Type B pancreatic cell (in vitro differentiated cells): ENCODE measurements around the gene DNAH7. TPM values are rescaled to one million over a fixed set of nuclear protein-coding genes. Genes with fewer than 3 reads are reported as not detected.

Source experiments
- DNase-seq: peaks from one replicate; pipeline ENCODE4 v3.0.0; 2021; ENCODE audit warnings: mixed read lengths; ENCODE audit not compliant: unreplicated experiment; ENCODE audit errors: extremely low spot score
- H3K27ac Mint-ChIP-seq: 2 replicates; pipeline ENCODE4 v1.8.0; 2021; ENCODE audit warnings: mild to moderate bottlenecking, mixed read lengths
- H3K27me3 Mint-ChIP-seq: 2 replicates; pipeline ENCODE4 v1.8.0; 2021; ENCODE audit warnings: mixed read lengths
- H3K36me3 Mint-ChIP-seq: 2 replicates; pipeline ENCODE4 v1.8.0; 2021; ENCODE audit warnings: mixed read lengths
- H3K4me1 Mint-ChIP-seq: one replicate; pipeline ENCODE4 v1.8.0; 2021; ENCODE audit warnings: mixed read lengths; ENCODE audit not compliant: unreplicated experiment
- H3K4me3 Mint-ChIP-seq: 2 replicates; pipeline ENCODE4 v1.8.0; 2021; ENCODE audit warnings: mild to moderate bottlenecking, mixed read lengths
- H3K9me3 Mint-ChIP-seq: 2 replicates; pipeline ENCODE4 v1.8.0; 2021; ENCODE audit warnings: mixed read lengths
- CTCF ChIP-seq: fragments of 200-600 bp; sonication (generic); conservative IDR thresholded peaks from 2 replicates; pipeline ENCODE4 v1.5.0; 2021; ENCODE audit warnings: antibody characterized with exemption, mild to moderate bottlenecking
- total RNA-seq: library from RNA; stranded (reverse); gene quantifications from 2 replicates; pipeline ENCODE4 v1.2.1, GENCODE V29; 2021; ENCODE audit warnings: low replicate concordance

DNAH7 gene
- total RNA-seq, 1 donor from 2014 or later: 7.5 TPM

- peak overlapping the region; percentile 82 for H3K4me3 Mint-ChIP-seq
- H3K27me3 Mint-ChIP-seq: peaks cover 7% of the 10 kb centered on the region
- TF ChIP-seq CTCF: peak; percentile 87
- no peak for DNase-seq
- peaks cover 6% of the 10 kb centered on the region for H3K4me1 Mint-ChIP-seq
- no peaks in the 10 kb centered on the region for H3K36me3 Mint-ChIP-seq
- H3K27ac Mint-ChIP-seq: no peak overlapping the region
- H3K9me3 Mint-ChIP-seq: no peaks in the 10 kb centered on the region
Observed at GRCh38 chr2:196066291-196067087, 2.1 kb downstream of the DNAH7 start.

DNA sequence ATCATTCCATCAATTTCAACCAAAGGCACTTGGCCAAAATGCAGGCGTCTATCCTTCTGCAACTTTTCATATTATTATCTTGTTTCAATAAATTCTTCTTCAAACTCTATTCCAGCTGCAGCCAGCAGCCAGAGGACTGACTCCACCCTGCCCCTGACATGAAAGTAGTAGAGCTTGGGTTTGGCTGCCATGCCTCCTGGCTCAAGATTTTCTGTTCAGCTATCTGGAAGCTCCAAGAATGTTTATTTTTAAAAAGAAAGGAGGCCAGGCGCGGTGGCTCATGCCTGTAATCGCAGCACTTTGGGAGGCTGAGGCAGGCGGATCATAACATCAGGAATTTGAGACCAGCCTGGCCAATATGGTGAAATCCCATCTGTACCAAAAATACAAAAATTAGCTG is 4.9 kb downstream of the DNAH7 start:
- DNase-seq: no peak
- H3K4me1 Mint-ChIP-seq: peaks cover 6% of the 10 kb centered on the region
- no peak for TF ChIP-seq CTCF
- H3K27me3 Mint-ChIP-seq: peaks cover 4% of the 10 kb centered on the region
- H3K4me3 Mint-ChIP-seq: no peak overlapping the region
- no peaks in the 10 kb centered on the region for H3K36me3 Mint-ChIP-seq
- H3K27ac Mint-ChIP-seq: no peak overlapping the region
- H3K9me3 Mint-ChIP-seq: no peaks in the 10 kb centered on the region

DNA sequence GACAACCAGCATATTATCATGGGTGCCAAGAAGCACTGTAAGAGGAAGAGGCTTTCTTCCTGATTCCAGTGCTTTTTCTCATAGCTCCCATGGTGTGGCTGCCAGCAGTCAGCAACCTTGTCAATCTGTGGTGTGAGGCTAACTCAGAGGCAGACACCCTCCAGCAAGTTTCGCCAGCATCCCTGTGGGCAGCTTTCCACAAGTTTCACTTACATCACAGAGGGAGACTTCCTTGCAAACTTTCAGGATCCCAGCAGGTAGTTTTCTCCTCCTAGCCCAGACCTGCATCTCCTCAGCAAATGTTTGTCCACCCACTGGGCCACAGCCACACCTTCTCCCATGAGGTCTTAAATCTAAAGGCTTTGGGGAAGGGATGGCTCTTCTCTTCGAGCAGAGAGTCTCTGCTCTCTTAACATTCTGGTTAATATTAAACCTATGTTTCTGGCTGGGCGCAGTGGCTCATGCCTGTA is 9.1 kb downstream of the DNAH7 start:
- H3K27ac Mint-ChIP-seq: no peak overlapping the region
- DNase-seq: no peak

GRCh38 chr2:196054631-196055030 is 14.0 kb downstream of the DNAH7 start:
- DNase-seq: no peak
- no peak for TF ChIP-seq CTCF
- no peak overlapping the region for H3K27ac Mint-ChIP-seq
- H3K4me1 Mint-ChIP-seq: no peaks in the 10 kb centered on the region
- no peak overlapping the region for H3K4me3 Mint-ChIP-seq
- no peaks in the 10 kb centered on the region for H3K36me3 Mint-ChIP-seq
- H3K27me3 Mint-ChIP-seq: no peaks in the 10 kb centered on the region
- H3K9me3 Mint-ChIP-seq: no peaks in the 10 kb centered on the region

More for the DNA sequence above, 9.1 kb downstream of the DNAH7 start:
- H3K36me3 Mint-ChIP-seq: no peaks in the 10 kb centered on the region
- H3K4me3 Mint-ChIP-seq: no peak overlapping the region
- no peaks in the 10 kb centered on the region for H3K4me1 Mint-ChIP-seq
- no peak for TF ChIP-seq CTCF
- H3K9me3 Mint-ChIP-seq: no peaks in the 10 kb centered on the region
- H3K27me3 Mint-ChIP-seq: no peaks in the 10 kb centered on the region

GRCh38 chr2:196046123-196046917 is 22.3 kb downstream of the DNAH7 start:
- no peak overlapping the region for H3K27ac Mint-ChIP-seq

More at GRCh38 chr2:196046123-196046917, 22.3 kb downstream of the DNAH7 start:
- Mint-ChIP-seq H3K4me3 (no peak overlapping the region), H3K27me3 (no peaks in the 10 kb centered on the region), H3K4me1 (no peaks in the 10 kb centered on the region), H3K9me3 (no peaks in the 10 kb centered on the region), H3K36me3 (peaks cover 3% of the 10 kb centered on the region)
- TF ChIP-seq CTCF: no peak
- no peak for DNase-seq
